ENCODE results near the gene FEN1. TPM values are rescaled to one million over a fixed set of nuclear protein-coding genes. Genes with fewer than 3 reads are reported as not detected.

Gene FEN1
- total RNA-seq, 1 experiment from 2014 or later = 89.5 TPM

- no peak overlapping the region for H3K27ac ChIP-seq (ENCODE audit: low read depth, low read length)
- H3K9me3 ChIP-seq (ENCODE audit: control insufficient read depth in 1 of 2, insufficient read depth in 1 of 2, low read depth in 1 of 2, low read length in 2 of 2) = no peaks in the 10 kb centered on the region
- H3K4me3 ChIP-seq (replicated peaks in 1 of 2; ENCODE audit: low read depth in 1 of 2, low read length in 2 of 2) = no peak overlapping the region
- TF ChIP-seq, protein P1, sequence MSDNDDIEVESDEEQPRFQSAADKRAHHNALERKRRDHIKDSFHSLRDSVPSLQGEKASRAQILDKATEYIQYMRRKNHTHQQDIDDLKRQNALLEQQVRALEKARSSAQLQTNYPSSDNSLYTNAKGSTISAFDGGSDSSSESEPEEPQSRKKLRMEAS (IDR thresholded peaks at IDR 0.05) = 0 out of 2 replicates have a peak, but pooled peaks have one; percentile 21
- peak; percentile 61 for TF ChIP-seq POLR2AphosphoS5 (IDR thresholded peaks at IDR 0.05; ENCODE audit: low read depth, low read length)
- TF ChIP-seq SIN3A (IDR thresholded peaks at IDR 0.05; ENCODE audit: low read depth) = no peak
- TF ChIP-seq EZH2 (IDR thresholded peaks at IDR 0.05) = no peak
- TF ChIP-seq FOSL1 (IDR thresholded peaks at IDR 0.05; ENCODE audit: low read depth) = no peak
- peak; percentile 77 for TF ChIP-seq YY1 (IDR thresholded peaks at IDR 0.05; ENCODE audit: extremely low read depth, insufficient replicate concordance, low read depth, low read length)
- TF ChIP-seq CEBPB (IDR thresholded peaks at IDR 0.05; ENCODE audit: low read depth) = no peak
- no peak for TF ChIP-seq SRF (IDR thresholded peaks at IDR 0.05; ENCODE audit: low read depth)
- TF ChIP-seq, protein P2, sequence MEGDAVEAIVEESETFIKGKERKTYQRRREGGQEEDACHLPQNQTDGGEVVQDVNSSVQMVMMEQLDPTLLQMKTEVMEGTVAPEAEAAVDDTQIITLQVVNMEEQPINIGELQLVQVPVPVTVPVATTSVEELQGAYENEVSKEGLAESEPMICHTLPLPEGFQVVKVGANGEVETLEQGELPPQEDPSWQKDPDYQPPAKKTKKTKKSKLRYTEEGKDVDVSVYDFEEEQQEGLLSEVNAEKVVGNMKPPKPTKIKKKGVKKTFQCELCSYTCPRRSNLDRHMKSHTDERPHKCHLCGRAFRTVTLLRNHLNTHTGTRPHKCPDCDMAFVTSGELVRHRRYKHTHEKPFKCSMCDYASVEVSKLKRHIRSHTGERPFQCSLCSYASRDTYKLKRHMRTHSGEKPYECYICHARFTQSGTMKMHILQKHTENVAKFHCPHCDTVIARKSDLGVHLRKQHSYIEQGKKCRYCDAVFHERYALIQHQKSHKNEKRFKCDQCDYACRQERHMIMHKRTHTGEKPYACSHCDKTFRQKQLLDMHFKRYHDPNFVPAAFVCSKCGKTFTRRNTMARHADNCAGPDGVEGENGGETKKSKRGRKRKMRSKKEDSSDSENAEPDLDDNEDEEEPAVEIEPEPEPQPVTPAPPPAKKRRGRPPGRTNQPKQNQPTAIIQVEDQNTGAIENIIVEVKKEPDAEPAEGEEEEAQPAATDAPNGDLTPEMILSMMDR (IDR thresholded peaks at IDR 0.05 in 2 of 3, conservative IDR thresholded peaks at IDR 0.05 in 1 of 3; ENCODE audit: borderline replicate concordance in 1 of 3, insufficient read depth in 1 of 3, low read depth in 2 of 3, low read length in 2 of 3) = peak; percentile 71 to 90 (median 87); a peak in 5 of 6 replicates
- TF ChIP-seq RAD21 (IDR thresholded peaks at IDR 0.05; ENCODE audit: low read depth) = peak; percentile 91
- no peak for TF ChIP-seq CBX3 (IDR thresholded peaks at IDR 0.05; ENCODE audit: low read depth)
- peaks cover 2 to 15% of the 10 kb centered on the region in 2 experiments; a peak in 1 of 4 replicates for H3K4me1 ChIP-seq (ENCODE audit: control insufficient read depth in 1 of 2, insufficient read depth in 2 of 2, low read length in 2 of 2)
- DNase-seq (ENCODE audit: low read depth, low spot score) (peak; percentile 76), ATAC-seq (peak; percentile 33)
- H3K9ac ChIP-seq (ENCODE audit: low read length) = no peak overlapping the region
- ChIA-PET POLR2A (interaction anchor here (1.3 to 3.4 kb wide), 5 partner anchors 18 to 311 kb away, joined by 3 to 33 read pairs (median 5); partner anchors contain the start of gene FTH1), CTCF (interaction anchor here (0.7 to 5.2 kb wide), 31 partner anchors 9 to 582 kb away, joined by 3 to 111 read pairs (median 6); partner anchors contain the start of genes BEST1 and FADS1), RAD21 (ENCODE audit: low non-redundant PET in 1 of 2, low total read pairs in 2 of 2, uncharacterized antibody in 2 of 2, unreplicated experiment in 2 of 2) (interaction anchor here (0.6 to 2.2 kb wide), 8 partner anchors 49 to 763 kb away, joined by 3 to 9 read pairs (median 6); no protein-coding TSS in a partner anchor)
- no peak overlapping the region for H3K4me2 ChIP-seq (ENCODE audit: low read length)
- H3K27me3 ChIP-seq (ENCODE audit: insufficient read depth, low read length) = no peaks in the 10 kb centered on the region
- BruUV-seq (replicated peaks) = no TSS peak
- intact Hi-C loops (cut with micrococcal nuclease) = loop anchor here (1.0 to 2.0 kb wide), 4 partner anchors 102 to 411 kb away; partner anchors contain the start of gene SCGB2A1
- peaks cover 10 to 43% of the 10 kb centered on the region in 2 experiments for H3K36me3 ChIP-seq (ENCODE audit: control insufficient read depth in 1 of 2, insufficient read depth in 2 of 2, low read length in 2 of 2)
- peaks cover 10% of the 10 kb centered on the region; the same call in 1 of the 2 replicates for H4K20me1 ChIP-seq (ENCODE audit: insufficient read depth)
- H2AFZ ChIP-seq (ENCODE audit: low read depth, low read length, poor library complexity, severe bottlenecking) = no peak overlapping the region
- H3K79me2 ChIP-seq (ENCODE audit: insufficient read depth, low read length) = peaks cover 79% of the 10 kb centered on the region
- H3K9me2 ChIP-seq (ENCODE audit: insufficient read depth) = no peaks in the 10 kb centered on the region
Observed at GRCh38 chr11:61797263-61797944, 4.7 kb downstream of the FEN1 start.

Measured in HCT116 (cell line).